Loucy (cell line): ENCODE data around the gene LRRC45.

Experiments used
- EZH2phosphoT487 ChIP-seq: fragments of 200-600 bp; IDR thresholded peaks from 2 replicates; pipeline ENCODE4 v1.6.1; 2018; ENCODE audit warnings: antibody characterized with exemption, mild to moderate bottlenecking, moderate library complexity, borderline replicate concordance
- TF ChIP-seq, protein P1 (sequence below): fragments of 200-600 bp; sonication (generic); conservative IDR thresholded peaks from 2 replicates; pipeline ENCODE4 v1.5.1; 2014; ENCODE audit warnings: mild to moderate bottlenecking, antibody characterized with exemption, low read length

DNA sequence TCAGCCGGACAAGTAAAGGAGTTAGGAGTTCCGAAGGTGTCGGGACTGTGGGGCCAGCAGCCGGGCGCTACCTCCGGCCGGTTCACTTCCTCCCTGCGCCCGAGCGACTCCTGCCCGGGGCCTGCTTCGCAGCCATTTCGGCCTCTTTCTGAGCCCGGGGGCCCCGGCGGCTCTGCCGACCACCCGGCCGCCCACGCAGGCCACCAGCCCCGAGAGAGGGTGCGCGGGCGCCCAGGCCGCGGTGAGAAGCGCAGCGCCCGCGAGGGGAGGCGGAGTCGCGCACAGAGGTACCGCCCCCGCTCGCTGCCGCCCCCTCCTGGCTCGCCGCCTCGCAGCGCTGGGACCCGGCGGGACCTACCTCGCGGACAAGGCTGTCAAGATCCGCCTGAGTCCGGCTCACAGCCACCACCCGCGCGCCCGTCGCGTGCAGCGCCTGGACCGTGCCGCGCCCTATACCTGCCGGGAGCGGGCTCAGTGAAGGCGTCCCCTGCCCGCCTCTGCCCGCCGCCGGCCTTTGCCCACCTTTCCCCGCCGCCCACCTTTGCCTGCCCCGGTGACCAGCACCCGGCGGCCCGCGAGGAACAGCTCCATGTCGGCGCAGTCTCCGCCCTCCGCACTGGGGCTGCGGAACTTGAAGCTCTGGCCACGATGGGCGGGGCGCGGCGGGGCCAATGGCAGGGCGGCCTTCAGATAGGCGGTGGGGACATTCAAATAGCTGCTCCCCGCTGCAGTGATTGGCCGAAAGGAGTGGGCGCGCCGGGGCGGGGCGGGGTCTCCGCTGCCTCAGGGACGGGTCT, 14.2 kb downstream of the LRRC45 start, which contains the start of gene DCXR:
- TF ChIP-seq, protein P1, sequence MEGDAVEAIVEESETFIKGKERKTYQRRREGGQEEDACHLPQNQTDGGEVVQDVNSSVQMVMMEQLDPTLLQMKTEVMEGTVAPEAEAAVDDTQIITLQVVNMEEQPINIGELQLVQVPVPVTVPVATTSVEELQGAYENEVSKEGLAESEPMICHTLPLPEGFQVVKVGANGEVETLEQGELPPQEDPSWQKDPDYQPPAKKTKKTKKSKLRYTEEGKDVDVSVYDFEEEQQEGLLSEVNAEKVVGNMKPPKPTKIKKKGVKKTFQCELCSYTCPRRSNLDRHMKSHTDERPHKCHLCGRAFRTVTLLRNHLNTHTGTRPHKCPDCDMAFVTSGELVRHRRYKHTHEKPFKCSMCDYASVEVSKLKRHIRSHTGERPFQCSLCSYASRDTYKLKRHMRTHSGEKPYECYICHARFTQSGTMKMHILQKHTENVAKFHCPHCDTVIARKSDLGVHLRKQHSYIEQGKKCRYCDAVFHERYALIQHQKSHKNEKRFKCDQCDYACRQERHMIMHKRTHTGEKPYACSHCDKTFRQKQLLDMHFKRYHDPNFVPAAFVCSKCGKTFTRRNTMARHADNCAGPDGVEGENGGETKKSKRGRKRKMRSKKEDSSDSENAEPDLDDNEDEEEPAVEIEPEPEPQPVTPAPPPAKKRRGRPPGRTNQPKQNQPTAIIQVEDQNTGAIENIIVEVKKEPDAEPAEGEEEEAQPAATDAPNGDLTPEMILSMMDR = peak; percentile 67
- no peak for TF ChIP-seq EZH2phosphoT487
